Stimulated activated CD4-positive, alpha-beta T cell treated with anti-CD3 and anti-CD28 coated beads, Interleukin-12 subunit alpha, Interleukin-12 subunit beta, amount 100 ng/mL, for 4 hours (primary cell): ENCODE results near the gene ATF7IP2.
A peak's percentile ranks its signal among the peaks of the same experiment; 100 is the strongest.
"Not testable (repeated sequence)": the region's sequence is repeated elsewhere in the genome, so short reads cannot be mapped to it uniquely, and the experiment has no call there.

ENCODE experiments used
- DNase-seq: peaks from one replicate; pipeline ENCODE4 v3.0.0-alpha.2; 2020

ATF7IP2 gene

DNA sequence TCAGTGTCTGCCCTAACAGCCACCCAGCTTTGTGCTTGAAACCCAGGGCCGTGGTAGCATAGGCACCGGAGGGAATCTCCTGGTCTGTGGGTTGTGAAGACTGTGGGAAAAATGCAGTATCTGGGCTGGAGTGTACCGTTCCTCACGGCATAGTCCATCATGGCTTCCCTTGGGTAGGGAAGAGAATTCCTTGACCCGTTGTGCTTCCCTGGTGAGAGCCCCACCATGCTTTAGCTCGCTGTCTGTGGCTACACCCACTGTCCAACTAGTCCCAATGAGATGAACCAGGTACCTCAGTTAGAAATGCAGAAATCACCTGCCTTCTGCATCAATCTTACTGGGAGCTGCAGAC is 67.3 kb downstream of the ATF7IP2 start:
- DNase-seq: no peak

DNA sequence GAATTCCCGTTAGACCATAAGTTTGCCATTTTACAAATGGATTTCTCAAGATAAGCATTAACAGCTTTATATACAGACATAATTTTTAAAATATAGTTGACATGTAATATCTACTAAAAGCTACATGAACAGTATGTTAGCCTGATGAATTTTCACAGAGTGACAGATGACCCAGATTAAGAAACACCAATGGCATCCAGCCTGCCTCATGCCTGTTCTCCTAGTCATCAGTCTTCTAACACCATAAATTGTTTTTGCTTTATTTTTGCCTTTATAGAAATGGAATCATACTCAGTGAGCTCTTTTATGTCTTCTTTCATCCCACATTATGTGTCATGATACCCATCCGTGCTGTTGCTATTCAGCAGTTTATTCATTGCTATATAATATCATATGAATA is 80.0 kb downstream of the ATF7IP2 start:
- no peak for DNase-seq

DNA sequence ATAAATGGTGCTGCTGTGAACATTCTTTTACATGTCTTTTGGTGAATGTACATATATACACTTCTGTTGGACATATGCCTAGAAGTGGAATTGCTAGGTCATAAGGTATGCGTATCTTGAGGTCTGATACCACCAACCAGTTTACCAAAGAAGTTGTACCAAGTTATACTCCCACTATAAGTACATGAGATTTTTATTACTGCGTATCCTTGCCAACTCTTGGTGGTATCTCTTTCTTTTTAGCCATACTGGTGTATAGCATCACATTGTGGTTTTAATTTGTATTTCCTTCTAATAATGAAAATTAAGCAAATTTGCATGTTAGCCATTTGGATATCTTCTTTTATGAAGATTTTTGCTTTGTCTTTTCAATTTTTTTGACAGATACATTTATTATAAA is 80.5 kb downstream of the ATF7IP2 start:
- DNase-seq: no peak

DNA sequence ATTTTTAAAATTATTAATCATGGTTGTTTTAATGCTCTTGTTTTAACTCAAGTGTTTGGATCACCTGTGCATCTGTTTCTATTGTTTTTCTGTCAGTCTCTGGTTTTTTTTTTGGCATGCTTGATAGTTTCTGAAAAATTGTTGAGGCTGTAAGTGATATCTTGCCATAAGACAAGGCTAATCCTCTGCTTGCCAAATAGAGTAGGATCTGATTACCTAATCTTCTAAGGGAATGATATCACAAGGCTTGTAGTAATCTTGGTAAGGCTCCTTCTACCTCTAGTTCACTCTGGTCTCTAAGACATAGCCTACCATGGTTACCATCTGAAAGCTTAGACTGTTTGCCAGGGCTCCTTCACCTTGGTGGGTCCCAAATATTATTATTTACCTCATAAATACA is 81.0 kb downstream of the ATF7IP2 start:
- DNase-seq: no peak

DNA sequence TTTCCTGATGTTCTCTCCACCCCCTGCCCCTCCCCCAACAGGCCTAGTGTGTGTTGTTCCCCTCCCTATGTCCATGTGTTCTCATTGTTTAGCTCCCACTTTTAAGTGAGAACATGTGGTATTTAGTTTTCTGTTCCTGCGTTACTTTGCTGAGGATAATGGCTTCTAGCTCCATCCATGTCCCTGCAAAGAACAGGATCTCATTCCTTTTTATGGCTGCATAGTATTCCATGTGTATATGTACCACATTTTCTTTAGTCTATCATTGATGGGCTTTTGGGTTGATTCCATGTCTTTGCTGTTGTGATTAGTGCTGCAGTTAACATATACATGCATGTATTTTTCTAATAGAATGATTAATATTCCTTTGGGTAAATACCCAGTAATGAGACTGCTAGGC is 90.8 kb downstream of the ATF7IP2 start:
- DNase-seq: not testable (repeated sequence)

DNA sequence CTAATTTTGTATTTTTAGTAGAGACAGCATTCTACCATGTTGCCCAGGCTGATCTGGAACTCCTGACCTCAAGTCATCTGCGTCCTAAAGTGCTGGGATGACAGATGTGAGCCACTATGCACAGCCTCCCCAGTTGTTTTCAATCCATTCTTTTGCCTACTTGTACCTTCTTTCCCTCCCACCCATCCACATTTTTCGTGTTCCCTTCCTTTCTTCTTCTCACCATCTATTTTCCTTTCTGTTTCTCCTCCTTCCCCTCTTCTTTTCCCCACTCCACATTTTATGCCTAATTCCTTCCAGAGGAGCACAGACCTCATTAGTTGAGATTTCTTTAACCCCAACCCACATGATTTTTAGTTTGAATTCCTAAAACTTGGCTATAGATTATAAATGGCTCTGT is 94.3 kb downstream of the ATF7IP2 start:
- no peak for DNase-seq

DNA sequence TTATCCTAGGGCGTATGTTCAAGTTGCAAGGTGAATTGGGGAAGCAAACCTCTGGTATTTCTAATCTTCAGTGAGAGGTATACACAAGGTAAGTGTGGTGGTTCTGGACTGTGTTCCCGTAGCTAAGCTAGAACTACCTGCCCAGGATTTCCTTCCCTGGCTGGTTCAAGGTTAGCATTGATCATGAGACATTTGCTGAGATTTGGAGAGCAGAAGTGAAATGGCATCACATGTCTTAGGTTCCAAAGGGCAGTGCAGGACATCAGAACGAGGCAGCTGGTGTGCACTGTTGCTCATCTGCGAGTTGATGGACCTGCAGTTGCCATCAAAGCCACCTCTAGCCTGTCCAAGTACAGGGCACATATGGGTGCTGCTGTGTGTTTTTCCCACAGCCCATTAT is 99.3 kb downstream of the ATF7IP2 start:
- no peak for DNase-seq

DNA sequence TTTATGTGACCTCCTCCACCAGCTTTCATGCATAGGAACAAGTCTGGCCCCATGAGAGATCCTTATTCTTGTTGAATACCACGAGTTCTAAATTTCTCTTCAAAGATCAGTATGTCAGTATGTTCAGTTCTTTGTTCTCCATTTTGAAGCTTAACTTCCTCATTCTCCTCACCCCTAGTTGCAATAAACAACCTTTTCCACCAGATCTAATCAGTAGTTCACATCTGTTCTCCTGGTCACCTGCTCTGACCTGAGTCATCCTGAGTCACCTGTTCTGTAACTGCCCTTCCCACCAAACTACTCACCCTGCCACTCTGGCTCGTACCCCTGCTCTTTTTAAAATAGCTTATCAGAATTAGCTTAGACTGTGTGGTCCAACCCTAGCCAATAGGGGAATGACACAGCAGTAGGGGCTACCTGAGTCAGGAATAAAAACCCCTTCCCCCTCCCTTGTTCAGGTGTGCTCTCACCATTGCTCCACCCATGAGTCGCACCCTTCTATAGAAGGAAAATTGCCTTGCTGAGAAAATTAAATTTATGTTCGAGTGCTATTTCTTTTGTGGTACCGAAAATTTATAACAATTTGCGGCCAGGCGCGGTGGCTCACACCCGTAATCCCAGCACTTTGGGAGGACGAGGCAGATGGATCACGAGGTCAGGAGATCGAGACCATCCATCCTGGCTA is 100.0 kb downstream of the ATF7IP2 start:
- no peak for DNase-seq

DNA sequence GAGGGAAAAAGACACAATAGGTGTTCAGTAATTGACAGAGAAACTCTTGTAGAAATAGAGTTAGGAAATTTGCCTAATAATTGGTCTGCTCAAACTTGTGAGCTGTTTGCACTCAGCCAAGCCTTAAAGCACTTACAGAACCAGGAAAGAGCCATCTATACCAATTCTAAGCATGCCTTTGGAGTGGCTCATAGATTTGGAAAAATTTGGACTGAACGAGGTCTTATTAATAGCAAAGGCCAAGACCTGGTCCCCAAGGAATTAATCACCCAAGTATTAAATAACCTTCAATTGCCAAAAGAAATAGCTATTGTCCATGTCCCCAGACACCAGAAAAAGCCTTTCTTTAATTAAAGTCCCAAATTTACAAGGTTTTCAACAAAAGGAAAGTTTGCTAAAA is 104.3 kb downstream of the ATF7IP2 start:
- DNase-seq: no peak

DNA sequence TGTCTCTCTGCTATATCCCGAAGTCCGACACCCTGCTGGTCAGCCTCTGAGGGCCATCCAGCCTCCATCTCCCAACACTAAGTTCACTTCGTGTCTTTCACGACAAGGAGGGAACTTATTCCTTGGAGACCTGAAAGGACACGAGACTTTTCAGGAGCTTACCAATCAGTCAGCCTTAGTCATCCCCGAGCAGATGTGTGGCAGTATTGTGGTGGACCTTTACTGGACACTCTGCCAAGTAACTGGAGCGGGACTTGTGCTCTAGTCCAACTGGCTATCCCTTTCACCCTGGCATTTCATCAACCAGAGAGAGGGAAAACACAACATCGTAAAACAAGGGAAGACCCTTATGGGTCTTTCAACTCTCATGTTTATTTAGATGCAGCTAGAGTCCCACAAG is 107.4 kb downstream of the ATF7IP2 start:
- DNase-seq: no peak

DNA sequence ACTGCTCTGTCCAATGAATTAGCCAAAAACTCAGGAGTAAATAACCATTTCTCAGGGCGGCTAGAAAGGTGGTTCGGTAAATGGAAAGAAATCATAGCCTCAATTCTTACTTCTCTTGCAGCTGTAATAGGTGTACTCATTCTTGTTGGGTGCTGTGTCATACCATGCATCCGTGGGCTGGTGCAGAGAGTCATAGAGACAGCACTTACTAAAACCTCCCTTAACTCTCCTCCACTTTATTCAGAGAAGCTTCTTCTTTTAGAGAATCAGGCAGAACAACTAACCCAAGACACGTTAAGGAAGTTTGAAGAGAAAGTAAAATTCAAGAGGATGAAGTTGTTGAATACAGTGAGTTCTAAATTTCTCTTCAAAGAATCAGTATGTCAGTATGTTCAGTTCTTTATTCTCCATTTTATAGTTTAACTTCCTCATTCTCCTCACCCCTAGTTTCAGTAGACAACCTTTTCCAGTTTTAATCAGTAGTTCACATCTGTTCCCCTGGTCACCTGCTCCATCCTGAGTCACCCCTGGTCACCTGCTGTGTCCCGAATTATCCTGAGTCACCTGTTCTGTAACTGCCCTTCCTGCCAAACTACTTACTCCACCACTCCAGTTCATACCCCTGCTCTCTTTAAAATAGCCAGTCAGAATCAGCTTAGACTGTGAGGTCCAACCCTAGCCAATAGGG is 108.6 kb downstream of the ATF7IP2 start:
- DNase-seq: no peak

DNA sequence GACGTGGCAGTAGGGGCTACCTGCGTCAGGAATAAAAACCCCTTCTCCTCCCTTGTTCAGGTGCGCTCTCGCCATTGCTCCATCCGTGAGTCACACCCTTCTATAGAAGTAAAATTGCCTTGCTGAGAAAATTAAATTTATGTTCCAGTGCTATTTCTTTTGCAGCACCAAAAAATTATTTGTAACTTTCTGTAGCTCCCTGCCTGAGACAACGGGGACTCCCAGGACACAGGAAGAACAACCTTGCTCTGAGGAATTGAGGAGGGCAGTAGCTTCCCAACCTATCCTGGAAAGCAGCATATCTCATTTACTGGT is 109.1 kb downstream of the ATF7IP2 start:
- DNase-seq: no peak

DNA sequence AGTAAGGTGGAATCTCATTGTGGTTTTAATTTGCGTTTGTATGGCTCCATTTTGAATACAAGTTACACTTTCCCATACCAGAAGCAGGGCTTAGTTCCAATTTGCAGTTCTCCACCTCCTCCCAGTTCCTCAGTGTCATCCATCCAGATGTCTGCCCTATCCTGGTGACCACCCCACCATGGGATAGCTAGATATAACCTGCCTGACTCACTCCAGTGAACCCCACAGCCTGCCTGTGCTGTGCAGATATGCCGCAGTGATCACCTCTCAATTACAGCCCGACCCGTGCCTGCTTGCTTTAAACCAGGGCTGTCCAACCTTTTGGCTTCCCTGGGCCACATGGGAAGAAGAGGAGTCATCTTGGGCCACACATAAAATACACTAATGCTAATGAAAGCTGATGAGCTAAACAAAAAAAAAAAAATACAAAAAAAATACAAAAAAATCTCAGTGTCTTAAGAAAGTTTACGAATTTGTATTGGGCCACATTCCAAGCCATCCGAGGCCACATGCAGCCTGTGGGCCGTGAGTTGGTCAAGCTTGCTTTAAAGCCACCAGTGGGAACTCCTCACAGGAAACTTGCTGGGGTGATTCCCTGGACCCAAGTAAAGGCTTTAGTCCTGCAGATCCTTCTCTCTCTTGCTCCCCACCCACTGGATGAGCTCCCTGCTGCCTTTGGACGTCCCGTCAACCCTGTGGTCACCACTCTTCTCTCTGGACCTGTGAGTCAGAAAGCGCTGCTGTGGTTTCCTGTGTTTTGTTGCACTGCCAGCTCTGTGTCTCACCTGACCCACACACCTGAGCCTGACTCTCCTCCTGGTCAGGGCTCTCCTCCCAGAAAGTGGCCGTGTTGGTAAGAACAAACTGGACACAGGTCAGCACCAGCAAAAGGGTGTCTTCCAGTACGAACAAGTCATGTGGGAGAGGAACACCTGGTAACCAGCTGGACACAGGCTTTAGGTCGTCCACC is 111.6 kb downstream of the ATF7IP2 start:
- no peak for DNase-seq

DNA sequence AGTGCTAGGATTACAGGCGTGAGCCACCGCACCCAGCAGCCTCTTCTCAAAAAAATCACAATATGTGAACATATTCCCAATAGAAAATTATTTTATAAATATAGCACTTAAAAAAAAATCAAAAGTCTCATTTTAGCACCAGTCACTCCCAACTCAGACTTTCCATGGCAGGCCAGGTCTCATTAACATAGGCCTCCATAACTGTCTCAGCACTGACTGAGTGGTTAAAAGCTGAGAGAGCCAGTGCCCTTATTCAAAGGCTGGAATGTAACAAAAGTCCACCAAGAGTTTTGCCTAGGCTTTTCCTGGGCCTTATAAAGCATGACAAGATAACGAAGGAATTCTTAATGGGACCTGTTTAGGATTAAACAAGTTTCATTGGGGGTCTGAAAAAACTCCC is 114.7 kb downstream of the ATF7IP2 start:
- DNase-seq: no peak

DNA sequence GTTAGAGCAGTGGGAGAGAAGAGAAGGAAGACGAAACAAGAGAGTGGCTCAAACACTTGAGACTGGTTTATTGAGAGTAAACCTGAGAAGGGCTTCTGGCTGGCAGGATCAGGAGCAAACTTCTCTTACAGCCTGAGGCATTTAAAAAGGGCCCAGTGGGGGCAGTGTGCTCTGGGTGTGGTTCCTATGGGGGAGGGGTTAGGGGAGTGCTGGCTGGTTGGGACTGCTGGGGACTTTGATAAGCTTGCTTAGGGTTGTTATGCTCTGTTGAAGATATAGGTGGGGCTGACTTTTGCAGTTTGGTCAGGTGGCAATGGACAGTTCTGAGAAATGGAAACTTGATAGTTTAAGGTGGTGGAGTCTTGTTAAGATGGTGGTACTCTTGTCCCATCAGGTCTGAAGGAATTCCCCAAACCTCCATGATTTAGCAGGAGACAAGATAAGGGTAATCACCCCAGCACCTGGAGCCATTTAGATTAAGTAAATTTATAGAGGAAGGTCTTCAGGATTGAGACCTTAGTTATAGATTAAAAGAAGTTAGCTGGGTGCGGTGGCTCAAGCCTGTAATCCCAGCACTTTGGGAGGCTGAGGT is 115.3 kb downstream of the ATF7IP2 start:
- DNase-seq: no peak

DNA sequence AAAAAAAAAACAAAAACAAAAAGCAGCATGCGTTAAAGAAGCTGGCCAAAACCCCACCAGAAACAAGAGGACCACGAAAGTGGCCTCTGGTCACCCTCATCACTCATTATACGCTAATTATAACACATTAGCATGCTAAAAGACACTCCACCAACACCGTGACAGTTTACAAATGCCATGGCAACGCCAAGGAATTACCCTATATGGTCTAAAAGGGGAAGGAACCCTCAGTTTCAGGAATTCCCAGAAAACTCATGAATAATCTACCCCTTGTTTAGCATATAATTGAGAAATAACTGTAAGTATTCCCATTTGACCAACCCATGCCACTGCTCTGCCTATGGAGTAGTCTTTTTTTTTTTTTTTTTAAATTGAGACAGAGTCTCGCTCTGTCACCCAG is 116.9 kb downstream of the ATF7IP2 start:
- DNase-seq: no peak

DNA sequence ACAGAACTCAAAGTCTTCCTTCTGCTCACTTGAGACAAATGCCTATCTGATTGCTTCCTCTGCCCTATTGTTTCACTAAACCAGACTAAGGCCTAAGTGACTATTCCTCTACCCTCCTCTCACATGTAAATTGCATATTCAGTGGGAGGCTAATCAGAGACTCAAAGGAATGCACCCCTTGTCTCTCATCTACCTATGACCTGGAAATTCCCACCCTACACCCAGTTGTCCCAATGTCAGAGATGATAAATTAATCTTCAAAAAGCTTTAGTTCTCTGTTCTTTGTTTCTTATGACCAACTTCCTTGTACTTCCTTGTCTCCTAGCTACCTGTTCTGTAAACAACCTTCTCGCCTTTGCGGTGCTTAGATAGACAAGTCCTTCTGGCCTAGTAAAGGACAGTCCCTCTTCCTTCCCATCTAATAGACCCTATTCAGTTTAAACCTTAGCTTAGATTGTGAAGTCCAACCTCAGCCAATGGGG is 118.6 kb downstream of the ATF7IP2 start:
- DNase-seq: no peak

DNA sequence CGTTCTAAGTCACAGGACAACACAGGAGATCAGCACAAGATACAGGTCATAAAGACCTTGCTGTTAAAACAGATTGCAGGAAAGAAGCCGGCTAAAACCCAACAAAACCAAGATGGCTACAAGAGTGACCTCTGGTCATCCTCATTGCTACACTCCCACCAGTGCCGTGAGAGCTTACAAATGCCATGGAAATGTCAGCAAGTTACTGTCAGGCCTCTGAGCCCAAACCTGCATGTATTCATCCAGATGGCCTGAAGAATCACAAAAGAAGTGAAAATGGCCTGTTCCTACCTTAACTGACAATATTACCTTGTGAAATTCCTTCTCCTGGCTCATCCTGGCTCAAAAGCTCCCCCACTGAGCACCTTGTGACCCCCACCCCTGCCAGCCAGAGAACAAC is 119.4 kb downstream of the ATF7IP2 start:
- not testable (repeated sequence) for DNase-seq

DNA sequence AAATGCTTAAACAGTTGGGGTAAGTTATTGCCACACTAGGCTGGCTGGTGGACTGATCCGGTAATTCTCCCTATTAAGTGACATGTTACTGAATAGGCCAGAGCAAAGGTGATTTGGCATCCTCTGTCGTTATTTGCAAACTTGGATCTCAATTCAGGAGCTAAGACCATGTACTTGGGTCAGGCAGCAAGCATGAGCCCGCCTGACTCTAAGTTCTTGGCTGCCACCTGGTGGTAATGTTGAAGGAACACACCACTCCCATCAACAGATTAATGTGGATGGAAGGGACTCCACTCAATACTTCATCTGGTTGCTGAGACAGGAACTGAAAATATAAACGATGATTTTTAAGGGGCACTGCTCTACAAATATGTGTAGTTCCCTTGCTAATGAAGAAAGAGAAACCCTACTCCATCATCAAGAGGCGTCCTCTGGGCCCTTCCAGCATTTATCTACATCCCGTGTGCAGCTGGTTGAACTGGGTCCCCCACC is 123.7 kb downstream of the ATF7IP2 start:
- peak; percentile 36 for DNase-seq

DNA sequence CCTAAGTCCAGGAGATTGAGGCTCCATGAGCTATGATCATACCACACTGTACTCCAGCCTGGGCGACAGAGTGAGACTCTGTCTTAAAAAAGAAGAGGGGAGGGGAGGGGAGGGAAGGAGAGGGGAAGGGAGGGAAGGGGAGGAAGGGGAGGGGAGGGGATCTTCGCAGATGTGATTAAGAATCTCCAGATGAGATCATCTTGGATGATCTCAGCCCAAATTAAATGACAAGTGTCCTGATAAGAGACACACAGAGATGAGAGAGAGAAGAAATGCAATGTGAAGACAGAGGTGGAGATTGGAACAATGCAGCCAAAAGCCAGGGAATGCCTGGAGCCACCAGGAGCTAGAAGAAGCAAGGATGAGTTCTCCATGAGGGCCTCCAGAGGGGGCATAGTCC is 124.4 kb downstream of the ATF7IP2 start:
- DNase-seq: no peak

DNA sequence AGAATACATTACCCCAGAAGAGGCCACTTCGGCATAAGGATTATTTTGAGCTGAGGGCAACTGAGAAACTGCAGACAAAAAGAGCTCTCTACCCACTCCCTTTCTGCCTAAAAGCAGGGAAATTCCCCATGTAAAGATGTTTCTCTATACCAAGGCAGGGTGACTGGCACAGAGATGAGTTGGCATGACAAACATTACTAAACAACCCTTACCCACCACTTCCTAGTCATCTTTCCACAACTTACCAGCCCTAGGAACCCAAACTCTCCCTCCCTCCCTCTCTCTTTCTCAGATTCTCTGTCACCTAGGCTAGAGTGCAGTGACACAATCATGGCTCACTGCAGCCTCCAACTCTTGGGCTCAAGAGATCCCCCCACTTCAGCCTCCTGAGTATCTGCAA is 126.0 kb downstream of the ATF7IP2 start:
- no peak for DNase-seq

DNA sequence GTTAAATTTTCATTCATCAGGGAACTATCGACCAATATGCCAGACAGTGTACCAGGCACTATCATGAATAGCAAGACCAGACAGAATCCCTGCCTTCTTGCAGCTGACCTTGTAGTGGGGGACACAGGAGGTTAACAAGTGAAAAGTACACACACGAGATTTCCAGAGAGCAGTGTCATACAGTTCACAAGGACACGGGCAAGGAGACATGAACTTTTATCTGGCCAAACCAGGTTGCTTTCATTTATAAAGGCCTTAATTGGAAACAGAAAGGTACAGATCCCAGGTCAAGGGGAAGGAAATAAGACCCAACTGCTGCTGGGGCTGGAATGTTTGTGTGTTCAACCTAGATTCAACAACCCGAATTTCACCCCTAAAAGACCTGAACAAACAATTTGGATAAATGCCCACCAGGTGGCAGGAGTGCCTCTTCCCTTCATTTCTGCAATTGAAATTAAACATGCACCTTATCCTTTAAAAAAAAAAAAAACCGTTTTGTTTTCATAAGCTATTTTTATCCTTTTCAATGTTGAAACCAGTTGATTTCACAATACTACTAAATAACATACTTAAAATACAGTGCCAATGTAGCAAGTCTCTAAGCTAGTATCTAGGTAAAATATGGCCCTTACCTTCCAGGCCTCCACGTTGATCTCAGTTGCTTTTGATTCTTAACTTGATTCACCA is 128.7 kb downstream of the ATF7IP2 start:
- DNase-seq: peak; percentile 10

DNA sequence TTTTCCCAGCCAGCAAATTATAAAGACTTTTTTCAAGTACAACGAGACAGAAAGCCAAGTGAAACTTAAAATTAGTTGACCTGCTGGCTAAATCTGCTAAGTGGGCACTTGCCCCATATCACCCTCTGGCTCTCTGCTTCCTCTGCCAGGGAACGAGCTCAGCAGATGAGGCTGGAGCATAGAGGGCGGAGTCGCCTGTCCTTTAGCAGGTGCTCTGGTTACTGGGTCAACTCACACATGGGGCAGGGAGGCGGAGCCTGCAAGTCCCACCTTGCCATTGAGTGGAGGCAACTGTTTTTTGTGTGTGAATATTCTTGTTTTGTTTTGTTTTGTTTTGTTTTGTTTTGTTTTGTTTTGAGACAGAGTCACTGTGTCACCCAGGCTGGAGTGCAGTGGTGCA is 132.0 kb downstream of the ATF7IP2 start:
- no peak for DNase-seq
